IPS-18c (cell line): Measurements from ENCODE around the gene LRRC56.

ENCODE experiments used
- H3K4me3 ChIP-seq: 2 replicates; pipeline ENCODE4 v1.7.0; 2013; ENCODE audit warnings: low read depth, mild to moderate bottlenecking, low read length, moderate library complexity; ENCODE audit not compliant: insufficient read depth
- H3K9me3 ChIP-seq: one replicate; pipeline ENCODE4 v1.6.1; 2013; ENCODE audit warnings: mild to moderate bottlenecking, low read length, moderate library complexity; ENCODE audit not compliant: control insufficient read depth, insufficient read depth

Gene LRRC56

DNA sequence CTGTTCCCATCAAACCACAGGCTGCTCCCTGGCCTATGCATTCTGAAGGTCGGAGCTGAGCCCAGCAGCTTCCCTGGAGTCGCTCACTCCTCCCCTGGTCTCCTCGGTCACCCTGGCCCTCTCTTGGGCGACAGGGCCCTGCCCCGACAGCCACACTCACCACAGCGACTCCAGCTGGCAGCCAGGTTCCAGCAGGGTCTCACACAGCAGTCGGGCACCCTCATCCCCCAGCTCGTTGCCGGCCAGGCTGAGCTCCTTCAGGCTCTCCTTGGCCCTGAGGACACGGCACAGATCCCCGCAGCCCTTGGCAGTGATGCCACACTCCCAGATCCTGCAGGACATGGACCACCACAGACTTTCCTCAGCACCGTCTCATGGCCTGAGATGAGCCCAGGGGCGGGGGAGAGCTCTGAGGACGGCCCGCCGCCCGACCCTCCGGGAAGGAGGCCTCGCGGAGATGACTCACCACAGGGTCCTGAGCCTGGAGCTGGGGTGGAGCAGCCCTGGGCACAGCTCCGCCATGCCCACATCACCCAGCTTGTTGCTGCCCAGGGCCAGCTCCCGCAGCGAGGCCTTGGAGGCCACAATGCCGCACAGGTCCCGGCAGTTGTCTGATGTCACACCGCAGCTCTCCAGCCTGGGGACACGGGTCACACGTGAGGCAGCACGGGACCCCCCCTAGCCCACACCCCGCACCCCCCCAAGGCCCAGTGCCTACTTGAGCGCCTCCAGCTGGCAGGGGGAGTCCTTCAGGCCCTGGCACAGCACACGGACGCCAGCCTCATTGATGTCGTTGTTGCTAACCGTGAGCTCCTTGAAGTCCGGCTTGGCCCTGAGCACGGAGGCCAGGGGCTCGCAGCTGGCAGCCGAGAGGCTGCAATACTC is 38.8 kb upstream of the LRRC56 start:
- no peak overlapping the region for H3K4me3 ChIP-seq
- peaks cover 6% of the 10 kb centered on the region for H3K9me3 ChIP-seq

- H3K4me3 ChIP-seq, result no peak overlapping the region
- H3K9me3 ChIP-seq, result peaks cover 6% of the 10 kb centered on the region
These were observed 37.9 kb upstream of the LRRC56 start for GRCh38 chr11:499201-500076.

GRCh38 chr11:501001-501682 is 36.2 kb upstream of the LRRC56 start:
- Histone ChIP-seq H3K9me3 (peaks cover 6% of the 10 kb centered on the region), H3K4me3 (no peak overlapping the region)

- Histone ChIP-seq H3K9me3 (peaks cover 3% of the 10 kb centered on the region), H3K4me3 (no peak overlapping the region)
These were observed 35.5 kb upstream of the LRRC56 start for GRCh38 chr11:501683-502287.

GRCh38 chr11:502288-503178 is 34.8 kb upstream of the LRRC56 start:
- H3K4me3 ChIP-seq, result no peak overlapping the region
- H3K9me3 ChIP-seq, result peaks cover 3% of the 10 kb centered on the region

- Histone ChIP-seq H3K4me3 (no peak overlapping the region), H3K9me3 (peaks cover under 1% of the 10 kb centered on the region)
These were observed 33.9 kb upstream of the LRRC56 start for GRCh38 chr11:503179-503981.

DNA sequence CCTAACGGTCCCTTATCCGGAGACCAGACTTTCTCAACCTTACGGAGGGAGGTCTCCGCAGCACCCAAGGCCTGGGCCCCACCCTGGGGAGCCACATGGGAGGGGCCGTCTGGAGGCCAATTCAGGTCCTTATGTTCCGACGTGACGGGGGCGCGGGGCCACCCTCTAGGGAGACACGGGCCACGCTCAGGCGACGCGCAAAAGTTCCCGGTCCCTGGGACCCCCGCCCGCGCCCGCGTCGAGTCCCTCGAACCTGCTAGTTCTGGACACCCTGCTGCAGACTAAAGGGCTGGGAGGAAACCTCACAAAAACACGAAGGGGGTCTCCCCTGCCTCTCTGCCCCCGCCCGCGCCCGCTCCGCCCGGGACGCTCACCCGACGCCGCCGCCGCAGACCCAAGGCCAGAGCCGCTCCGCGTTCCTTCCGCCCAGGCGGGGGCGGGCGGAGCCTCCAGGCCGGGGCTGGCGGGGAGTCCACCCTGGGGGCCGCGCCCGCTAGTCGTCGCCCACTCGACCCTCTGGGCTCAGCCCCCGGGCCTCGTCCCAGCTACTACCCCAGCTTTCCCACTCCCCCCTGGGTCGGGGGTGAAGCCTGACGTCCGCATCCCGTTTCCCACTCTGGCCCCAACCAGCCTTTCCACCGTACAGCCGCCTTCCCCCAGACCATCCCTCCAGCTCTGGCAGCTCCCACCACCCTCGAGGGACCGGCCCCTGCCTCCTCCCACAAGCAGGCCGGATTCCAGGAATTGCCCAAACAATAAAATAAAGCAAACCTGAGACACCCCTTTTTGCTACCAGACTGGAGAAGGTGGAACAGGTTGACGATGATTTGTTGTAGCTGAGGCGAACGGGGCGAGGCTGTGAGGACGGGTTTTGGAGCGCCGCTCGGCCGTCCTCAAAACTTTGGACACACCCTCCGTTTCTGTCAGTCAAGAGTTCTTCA is 33.0 kb upstream of the LRRC56 start:
- H3K4me3 ChIP-seq, result no peak overlapping the region; the same call in 1 of the 2 replicates
- H3K9me3 ChIP-seq, result no peaks in the 10 kb centered on the region

DNA sequence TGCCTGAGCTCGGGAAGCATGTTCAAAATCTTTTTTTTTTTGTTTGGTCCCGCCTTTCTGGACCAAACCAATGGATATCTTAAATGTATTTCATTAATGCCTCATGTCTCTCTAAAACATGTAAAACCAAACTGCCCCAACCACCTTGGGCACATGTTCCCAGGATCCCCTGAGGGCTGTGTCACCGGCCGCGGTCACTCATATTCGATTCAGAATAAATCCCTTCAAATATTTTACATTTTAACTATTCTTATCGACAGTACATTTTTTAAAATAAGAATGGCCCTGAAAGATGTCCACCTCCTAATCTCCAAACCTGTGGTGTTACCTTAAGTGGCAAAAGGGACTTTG is 32.4 kb upstream of the LRRC56 start:
- H3K9me3 ChIP-seq, result no peaks in the 10 kb centered on the region
- no peak overlapping the region for H3K4me3 ChIP-seq

- H3K4me3 ChIP-seq, result peak overlapping the region; percentile 98
- H3K9me3 ChIP-seq, result no peaks in the 10 kb centered on the region
These were observed 30.9 kb upstream of the LRRC56 start for GRCh38 chr11:506238-506994.

DNA sequence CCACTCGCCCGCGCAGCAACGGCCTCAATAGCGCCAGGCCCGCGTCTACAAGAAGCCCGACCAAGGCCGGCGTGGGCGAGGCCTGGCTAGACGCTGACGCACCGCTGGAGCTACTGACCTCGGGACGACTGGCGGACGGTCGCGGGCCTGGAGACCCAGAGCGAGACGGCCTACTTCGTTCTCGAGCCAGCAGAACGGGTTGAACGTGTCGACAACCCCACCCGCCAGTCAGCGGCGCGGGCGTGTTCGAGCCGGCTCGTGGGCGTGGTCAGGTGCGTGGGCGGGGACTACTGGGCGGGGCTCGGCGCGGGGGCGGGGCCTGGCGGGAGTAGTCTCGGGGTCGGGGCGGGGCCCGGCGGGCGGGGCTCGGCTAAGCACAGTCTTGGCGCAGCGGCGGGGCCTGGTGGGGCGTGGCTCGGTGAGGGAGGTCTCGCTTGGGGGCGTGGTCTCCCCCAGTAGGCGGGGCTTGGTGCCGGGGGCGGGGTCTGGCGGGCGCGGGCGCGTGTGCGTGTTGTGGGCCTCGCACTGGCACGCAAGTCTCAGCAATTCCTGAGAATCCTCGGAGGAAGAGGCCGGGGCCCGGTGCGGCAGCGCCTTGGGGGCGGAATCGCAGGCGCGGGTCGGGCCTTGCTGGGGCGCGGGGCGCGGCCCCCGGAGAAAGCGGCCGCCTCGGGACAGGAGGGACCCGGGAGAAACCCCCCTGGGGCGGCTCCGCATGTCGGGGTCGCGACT is 30.2 kb upstream of the LRRC56 start, which contains the start of gene RNH1:
Gene RNH1 (minus strand): TSS at position 248 of the 732 bp plus-strand sequence. CDS start 5,080 bp downstream, outside the sequence.
- Histone ChIP-seq H3K4me3 (peak within 1 kb of the TSS; percentile 98), H3K9me3 (no peaks in the 10 kb centered on the region)

GRCh38 chr11:507727-508515 is 29.4 kb upstream of the LRRC56 start:
- Histone ChIP-seq H3K9me3 (no peaks in the 10 kb centered on the region), H3K4me3 (peak overlapping the region; percentile 83)

- Histone ChIP-seq H3K9me3 (no peaks in the 10 kb centered on the region), H3K4me3 (no peak overlapping the region)
These were observed 28.4 kb upstream of the LRRC56 start for GRCh38 chr11:508956-509355.
